IMR-90 (cell line): ENCODE data around the gene RNASE12. TPM values are rescaled to one million over a fixed set of nuclear protein-coding genes. Genes with fewer than 3 reads are reported as not detected.

ENCODE experiments used
- ATAC-seq: fragments of 200-7000 bp; cut with Tn5 transposase; 2 replicates; pipeline ENCODE4 v1.9.1; 2020; ENCODE audit warnings: low read depth, mild to moderate bottlenecking, moderate library complexity
- BruUV-seq: library from RNA; stranded (reverse); fragments of 400-500 nt; replicated peaks from 2 replicates; lab custom pipeline; 2021; lab: Mats Ljungman, UMichigan
- CTCF ChIA-PET: fragments of 300-600 bp; formaldehyde crosslinking; extraction: SDS; loops from one replicate; lab custom pipeline; 2021; ENCODE audit warnings: antibody characterized with exemption; lab: Yijun Ruan, JAX
- POLR2A ChIA-PET: fragments of 300-600 bp; sonication (Branson Sonifier 250); formaldehyde crosslinking; loops from one replicate; lab custom pipeline; 2022; ENCODE audit warnings: antibody characterized with exemption; ENCODE audit not compliant: unreplicated experiment; lab: Charles Lee
- DNase-seq: peaks from one replicate; pipeline ENCODE4 v3.0.0; 2013
- H2AFZ ChIP-seq: replicated peaks from 2 replicates; pipeline ENCODE3; 2013; ENCODE audit warnings: low read length, mild to moderate bottlenecking; ENCODE audit not compliant: poor library complexity
- H2AK5ac ChIP-seq: 2 replicates; pipeline ENCODE4 v1.6.1; 2013; ENCODE audit warnings: low read depth, low read length, inconsistent platforms
- H2AK9ac ChIP-seq: replicated peaks from 2 replicates; pipeline ENCODE3; 2013; ENCODE audit warnings: mild to moderate bottlenecking, low read depth, low read length, moderate library complexity; ENCODE audit not compliant: poor library complexity
- H2BK120ac ChIP-seq: 2 replicates; pipeline ENCODE4 v1.6.1; 2013; ENCODE audit warnings: low read depth, low read length, inconsistent platforms
- H2BK15ac ChIP-seq: 3 replicates; pipeline ENCODE4 v1.6.1; 2013; ENCODE audit warnings: low read depth, low read length, inconsistent platforms
- H2BK20ac ChIP-seq: 2 replicates; pipeline ENCODE4 v1.6.1; 2013; ENCODE audit warnings: low read depth, mild to moderate bottlenecking, inconsistent platforms, low read length, moderate library complexity
- H2BK5ac ChIP-seq: 2 replicates; pipeline ENCODE4 v1.6.1; 2013; ENCODE audit warnings: mild to moderate bottlenecking, low read depth, low read length, inconsistent platforms; ENCODE audit not compliant: poor library complexity, severe bottlenecking
- H3K14ac ChIP-seq: replicated peaks from 2 replicates; pipeline ENCODE4 v1.6.1; 2013; ENCODE audit warnings: low read depth, low read length, inconsistent platforms
- H3K18ac ChIP-seq: 2 replicates; pipeline ENCODE4 v1.6.1; 2013; ENCODE audit warnings: low read depth, low read length, control low read depth
- H3K23ac ChIP-seq: 2 replicates; pipeline ENCODE4 v1.6.1; 2013; ENCODE audit warnings: low read depth, low read length, inconsistent platforms
- H3K27ac ChIP-seq: 2 replicates; pipeline ENCODE4 v1.5.1; 2013; ENCODE audit warnings: mild to moderate bottlenecking, control low read depth, low read length; ENCODE audit not compliant: insufficient read depth
- H3K27me3 ChIP-seq: 2 replicates; pipeline ENCODE4 v1.6.1; 2013; ENCODE audit warnings: low read length; ENCODE audit not compliant: control insufficient read depth, insufficient read depth
- H3K36me3 ChIP-seq: 2 replicates; pipeline ENCODE4 v1.6.1; 2013; ENCODE audit warnings: low read length, mixed read lengths; ENCODE audit not compliant: control insufficient read depth, insufficient read depth
- H3K4ac ChIP-seq: 2 replicates; pipeline ENCODE4 v1.6.1; 2013; ENCODE audit warnings: low read depth, low read length, inconsistent platforms
- H3K4me1 ChIP-seq: 2 replicates; pipeline ENCODE4 v1.6.1; 2013; ENCODE audit warnings: low read length, mixed read lengths; ENCODE audit not compliant: control insufficient read depth, insufficient read depth
- H3K4me2 ChIP-seq: 2 replicates; pipeline ENCODE4 v1.6.1; 2013; ENCODE audit warnings: low read depth, mild to moderate bottlenecking, control low read depth, low read length, moderate library complexity
- H3K4me3 ChIP-seq: 2 replicates; pipeline ENCODE4 v1.5.1; 2013; ENCODE audit warnings: low read depth, mild to moderate bottlenecking, control low read depth, low read length, moderate library complexity; ENCODE audit not compliant: insufficient read depth
- H3K56ac ChIP-seq: 2 replicates; pipeline ENCODE4 v1.6.1; 2013; ENCODE audit warnings: low read length, inconsistent platforms; ENCODE audit not compliant: insufficient read depth; ENCODE audit errors: extremely low read depth
- H3K79me1 ChIP-seq, 2 experiments: 2 replicates each; pipeline ENCODE4 v1.6.1; 2013; ENCODE audit warnings: low read length in 2 of 2, inconsistent platforms in 1 of 2, low read depth in 1 of 2
- H3K9ac ChIP-seq: 2 replicates; pipeline ENCODE4 v1.6.1; 2013; ENCODE audit warnings: low read depth, low read length, control low read depth
- H3K9me1 ChIP-seq: 2 replicates; pipeline ENCODE4 v1.6.1; 2013; ENCODE audit warnings: low read length, inconsistent platforms; ENCODE audit not compliant: insufficient read depth
- H3K9me3 ChIP-seq: 2 replicates; pipeline ENCODE4 v1.6.1; 2013; ENCODE audit warnings: low read length; ENCODE audit not compliant: control insufficient read depth, insufficient read depth
- H4K20me1 ChIP-seq: 2 replicates; pipeline ENCODE4 v1.6.1; 2013; ENCODE audit warnings: low read length, inconsistent platforms; ENCODE audit not compliant: insufficient read depth
- H4K5ac ChIP-seq: 2 replicates; pipeline ENCODE4 v1.6.1; 2013; ENCODE audit warnings: mild to moderate bottlenecking, low read depth, low read length, control low read depth
- H4K8ac ChIP-seq, 2 experiments: 2 replicates each; pipeline ENCODE4 v1.6.1; 2013; ENCODE audit warnings: low read depth in 2 of 2, low read length in 2 of 2, control low read depth in 1 of 2, inconsistent platforms in 1 of 2
- H4K91ac ChIP-seq: 2 replicates; pipeline ENCODE4 v1.6.1; 2013; ENCODE audit warnings: low read depth, low read length, inconsistent platforms; ENCODE audit not compliant: insufficient read depth
- CHD1 ChIP-seq: IDR thresholded peaks from 2 replicates; pipeline ENCODE4 v1.6.1; 2012; ENCODE audit warnings: low read depth, low read length, improper control_type of control experiment
- MAZ ChIP-seq: IDR thresholded peaks from 2 replicates; pipeline ENCODE4 v1.6.1; 2012; ENCODE audit warnings: low read depth, mild to moderate bottlenecking, low read length, improper control_type of control experiment, moderate library complexity, borderline replicate concordance
- WGBS, 2 experiments: methylation state at CpG; one replicate each; pipeline versions ENCODE4 v1.1.5 to v1.1.7; 2013; ENCODE audit warnings: missing lambda C conversion rate in 2 of 2; ENCODE audit not compliant: insufficient read length in 1 of 2; ENCODE audit errors: extremely low coverage in 2 of 2; 5-methylcytosine and 5-hydroxymethylcytosine counted together
- dilution Hi-C: fragments of 300-500 bp; cut with HindIII; formaldehyde crosslinking; loops from one replicate; pipeline ENCODE4 v1.14.3; 2018; ENCODE audit warnings: low sequenced_read_pairs; ENCODE audit not compliant: unreplicated experiment
- in situ Hi-C: fragments of 300-500 bp; cut with MboI; formaldehyde crosslinking; loops from 3 replicates; pipeline ENCODE4 v1.14.3; 2019; ENCODE audit warnings: low sequenced_read_pairs, inconsistent platforms, mixed read lengths
- intact Hi-C: fragments of 100-400 bp; cut with micrococcal nuclease; formaldehyde crosslinking; loops from 2 replicates; pipeline ENCODE4 v1.10.0; 2022
- polyA plus RNA-seq, 3 experiments: library from polyadenylated mRNA; depleted of rRNA; stranded (reverse); fragments of >200 nt; gene quantifications; 2 replicates each; pipeline ENCODE4 v1.2.3, GENCODE V29; 2012; ENCODE audit warnings: low replicate concordance in 1 of 3
- total RNA-seq: library from RNA; depleted of rRNA; stranded (reverse); fragments of >200 nt; gene quantifications from 2 replicates; pipeline ENCODE4 v1.2.3, GENCODE V29; 2012

RNASE12 gene
- total and polyA plus RNA-seq, 2 of the 4 experiments (the other 2 are of a cell fraction) = not detected

GRCh38 chr14:20630340-20631022 lies 39.3 kb upstream of the RNASE12 start:
- Histone ChIP-seq H2AK9ac (no peak overlapping the region), H3K4me3 (peak overlapping the region; percentile 56; the same call in 1 of the 2 replicates), H3K79me1 (no peaks in the 10 kb centered on the region), H4K8ac (no peak overlapping the region), H3K4me1 (peaks cover 4% of the 10 kb centered on the region; the same call in 1 of the 2 replicates), H3K27me3 (peaks cover 4% of the 10 kb centered on the region), H2BK5ac (no peak overlapping the region), H4K91ac (no peak overlapping the region), H3K14ac (no peak overlapping the region), H3K23ac (no peak overlapping the region), H3K4ac (no peak overlapping the region), H3K4me2 (peak overlapping the region; percentile 93), H3K36me3 (no peaks in the 10 kb centered on the region), H4K20me1 (peaks cover 7% of the 10 kb centered on the region; the same call in 1 of the 2 replicates), H3K9me3 (no peaks in the 10 kb centered on the region), H2BK120ac (no peak overlapping the region), H3K9ac (no peak overlapping the region), H2AFZ (peak overlapping the region; percentile 35), H3K18ac (no peak overlapping the region), H2BK20ac (no peak overlapping the region), H3K9me1 (no peaks in the 10 kb centered on the region), H2AK5ac (no peak overlapping the region), H3K56ac (no peak overlapping the region), H2BK15ac (no peak overlapping the region), H3K27ac (no peak overlapping the region), H4K5ac (no peak overlapping the region)
- BruUV-seq = no TSS peak
- in situ Hi-C loops = loop anchor here (5.0 kb wide), 1 partner anchor 52 kb away; the partner anchor contains the start of gene RNASE4
- dilution Hi-C loops = no loop called here
- ChIA-PET POLR2A (no interaction called here), CTCF (interaction anchor here (0.6 to 0.8 kb wide), 4 partner anchors 21 to 737 kb away, joined by 3 to 5 read pairs (median 3); no protein-coding TSS in a partner anchor)
- WGBS, 2 experiments = 0% methylated on average over 7 of the region's 23 CpGs; no CpG with 5 or more reads in 1 of the 2 experiments
- intact Hi-C loops = loop anchor here (2.0 to 5.0 kb wide), 2 partner anchors 18 to 342 kb away; no protein-coding TSS in a partner anchor
- peak; percentile 38 for ATAC-seq
- TF ChIP-seq MAZ = no peak
- no peak for TF ChIP-seq CHD1
- DNase-seq = peak; percentile 58
